NCI-H2171 (cell line): ENCODE data around the gene ARHGAP8.
"Not testable (repeated sequence)": the region's sequence is repeated elsewhere in the genome, so short reads cannot be mapped to it uniquely, and the experiment has no call there.

Experiments
- DNase-seq: peaks from one replicate; lab custom pipeline; 2025; lab: John Stamatoyannopoulos, UW

The ARHGAP8 gene

DNA sequence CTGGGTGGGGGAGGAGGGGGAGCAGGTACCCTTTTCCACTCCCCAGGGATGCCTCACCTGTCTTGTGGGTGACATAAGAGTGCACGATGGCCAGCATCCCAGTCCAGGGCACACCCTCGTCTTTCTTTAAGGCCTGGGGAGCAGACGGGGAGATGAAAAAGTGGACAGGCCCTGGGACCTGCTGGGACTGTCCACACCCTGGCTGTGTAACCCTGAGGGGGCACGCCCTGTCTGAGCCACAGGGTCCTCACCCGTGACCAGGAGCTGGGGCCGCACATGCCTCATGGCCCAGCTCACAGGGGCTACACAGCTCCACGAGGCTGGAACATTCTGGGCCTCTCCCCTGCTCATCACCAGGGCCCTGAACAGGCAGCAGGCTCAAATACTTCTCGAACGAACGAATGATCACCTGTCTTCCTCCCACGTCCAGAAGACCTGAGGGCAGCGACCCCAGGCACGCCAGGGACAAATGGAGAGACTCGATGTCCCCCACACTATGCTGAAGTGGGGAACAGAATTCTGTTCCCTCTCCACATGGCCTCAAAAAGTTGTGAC lies 133.5 kb downstream of the ARHGAP8 start:
- no peak for DNase-seq

DNA sequence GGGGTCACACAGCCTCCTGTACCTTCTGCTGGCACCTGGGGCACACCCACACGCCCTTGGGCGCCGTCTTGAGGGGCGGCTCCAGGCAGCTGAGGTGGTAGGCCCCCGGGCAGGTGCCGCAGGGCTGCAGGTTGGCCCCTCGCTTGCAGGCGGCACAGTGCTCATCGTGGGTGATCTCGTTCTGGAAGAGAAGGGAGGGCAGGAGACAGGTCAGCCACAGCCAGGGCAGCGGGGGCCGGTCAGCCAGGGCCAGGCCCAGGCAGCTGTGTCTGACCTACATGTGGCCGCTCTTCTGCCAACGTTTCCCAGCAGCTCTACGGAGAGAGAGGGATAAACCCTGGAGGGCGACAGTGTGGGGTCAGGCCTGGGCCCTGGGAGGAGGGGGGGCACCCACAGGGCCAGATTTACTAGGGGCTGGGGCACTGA lies 135.6 kb downstream of the ARHGAP8 start:
- DNase-seq, result no peak

GRCh38 chr22:44888491-44889254 lies 136.3 kb downstream of the ARHGAP8 start:
- no peak for DNase-seq

- DNase-seq, result no peak
Observed at GRCh38 chr22:44889255-44889878, 137.0 kb downstream of the ARHGAP8 start.

- DNase-seq, result no peak
Observed at GRCh38 chr22:44890416-44891292, 138.3 kb downstream of the ARHGAP8 start.

DNA sequence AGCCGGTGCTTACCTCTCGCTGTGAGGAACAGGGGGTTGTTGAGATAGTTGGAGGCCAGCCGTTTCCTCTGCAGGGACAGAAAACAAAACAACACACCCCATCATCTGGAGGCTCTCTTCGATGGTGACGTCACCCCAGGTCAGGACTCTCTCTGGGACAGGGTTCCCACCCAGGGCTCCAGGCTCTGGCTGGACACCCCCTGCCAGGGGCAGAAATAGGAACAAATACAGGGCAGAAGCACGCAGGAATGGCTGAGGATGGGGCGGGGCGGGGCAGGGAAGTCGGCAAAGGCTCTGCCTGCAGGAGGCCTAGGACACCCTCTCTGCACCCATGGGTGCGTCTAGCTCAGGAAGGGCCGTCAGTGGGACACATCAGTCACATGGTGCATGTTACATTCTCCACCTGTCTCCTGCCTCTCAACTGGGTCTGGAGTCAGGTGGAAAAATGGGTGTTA lies 138.9 kb downstream of the ARHGAP8 start:
- DNase-seq, result no peak

- no peak for DNase-seq
Observed at GRCh38 chr22:44891791-44892190, 139.4 kb downstream of the ARHGAP8 start.

DNA sequence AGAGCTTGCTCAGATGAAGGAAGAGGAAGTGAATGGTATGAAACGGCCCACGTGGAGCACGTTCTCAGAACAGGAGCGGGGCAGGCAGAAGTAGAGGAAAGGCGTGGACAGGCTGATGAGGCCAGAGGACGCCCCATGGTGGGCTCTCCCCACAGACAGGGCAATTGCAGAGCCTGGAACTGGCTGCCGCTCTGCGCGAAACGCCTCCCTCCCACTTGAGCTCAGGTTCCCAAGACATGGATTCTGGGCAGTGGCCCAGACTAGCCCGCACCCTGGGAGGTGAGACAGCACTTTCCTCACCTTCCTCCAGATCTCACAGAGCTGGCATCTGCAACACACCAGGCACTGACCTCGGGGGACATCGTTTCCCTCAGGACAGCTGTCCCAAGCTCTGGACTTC lies 139.9 kb downstream of the ARHGAP8 start:
- DNase-seq, result no peak

DNA sequence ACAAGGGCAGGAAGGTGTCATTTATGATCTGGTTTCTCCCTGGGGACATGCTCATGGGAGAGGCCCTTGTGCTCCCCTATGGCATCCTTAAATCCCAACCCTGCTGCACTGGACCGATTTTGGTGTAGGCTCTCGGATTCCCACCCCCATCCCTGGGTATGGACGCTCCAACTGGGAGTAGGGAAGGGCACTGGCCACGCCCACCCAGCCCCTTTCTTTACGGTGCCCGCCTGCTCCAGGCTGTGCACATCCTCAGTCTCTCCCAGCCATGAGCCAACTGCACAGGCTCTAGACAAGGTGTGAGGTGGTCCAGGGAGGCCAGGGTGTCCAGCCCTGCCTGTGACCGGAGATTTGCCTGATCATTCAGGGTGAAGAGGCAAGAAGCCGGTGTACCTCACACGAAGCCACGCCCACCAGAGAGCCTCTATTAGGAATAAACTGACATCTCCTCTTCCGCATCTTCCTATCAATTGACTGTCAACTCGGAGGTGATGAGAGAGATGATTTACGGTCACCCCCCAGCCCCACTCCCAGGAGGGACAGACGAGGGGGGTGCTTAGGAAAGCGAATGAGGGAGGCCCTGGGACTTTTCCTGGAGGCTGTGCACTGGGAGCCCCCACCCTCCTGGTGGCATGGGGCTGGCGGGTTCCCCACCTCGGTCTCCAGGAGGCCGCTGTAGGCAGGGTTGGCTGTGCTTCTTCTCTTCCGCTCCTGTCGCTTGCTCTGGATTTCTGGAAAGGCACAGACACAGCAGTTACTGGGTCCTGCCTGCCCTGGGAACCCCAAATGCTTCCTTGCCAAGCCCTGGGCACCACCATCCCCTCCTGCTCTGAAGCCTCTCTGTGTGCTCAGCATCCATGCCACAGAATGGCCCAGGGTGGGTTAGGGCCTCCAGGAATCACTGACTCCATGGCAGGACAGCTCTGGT lies 140.7 kb downstream of the ARHGAP8 start:
- no peak for DNase-seq

DNA sequence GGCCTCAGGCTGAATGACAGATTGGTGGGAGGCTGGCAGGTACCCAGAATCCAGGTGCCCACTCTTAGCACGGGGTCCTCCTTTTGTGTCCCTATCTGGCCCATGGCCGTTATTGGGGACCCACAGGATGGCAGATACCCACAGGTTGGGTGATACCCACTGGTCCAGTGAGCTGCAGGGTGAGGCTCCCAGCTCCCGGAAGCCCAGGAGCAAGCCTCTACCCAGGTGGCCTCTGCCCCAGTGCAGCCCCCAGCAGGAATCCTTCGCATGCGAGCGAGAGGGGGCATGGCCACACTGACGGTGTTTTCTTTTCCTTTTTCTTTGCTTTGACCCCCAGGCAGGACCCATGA lies 141.3 kb downstream of the ARHGAP8 start:
- no peak for DNase-seq

DNA sequence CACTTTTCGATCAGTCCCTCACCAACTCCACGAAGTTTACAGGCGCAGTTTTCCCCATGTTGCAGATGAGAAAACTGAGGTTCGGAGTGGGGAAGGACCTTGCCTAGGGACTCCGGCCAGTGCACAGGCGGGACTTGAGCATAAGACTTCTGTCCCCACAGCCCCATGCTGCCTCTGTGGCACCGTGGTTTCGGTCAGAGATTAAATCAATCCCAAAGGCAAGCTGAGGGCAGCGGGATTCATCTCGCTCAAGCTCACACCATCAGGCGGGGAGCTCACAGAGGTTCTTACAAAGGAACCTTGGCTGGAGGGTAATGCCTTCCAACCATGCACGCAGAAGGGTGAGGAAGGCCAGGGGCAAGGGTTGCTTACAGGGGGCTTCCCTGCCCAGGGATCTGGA lies 141.9 kb downstream of the ARHGAP8 start:
- DNase-seq, result no peak

- no peak for DNase-seq
Observed at GRCh38 chr22:44894782-44895181, 142.4 kb downstream of the ARHGAP8 start.

GRCh38 chr22:44895296-44896055 lies 143.1 kb downstream of the ARHGAP8 start:
- no peak for DNase-seq

DNA sequence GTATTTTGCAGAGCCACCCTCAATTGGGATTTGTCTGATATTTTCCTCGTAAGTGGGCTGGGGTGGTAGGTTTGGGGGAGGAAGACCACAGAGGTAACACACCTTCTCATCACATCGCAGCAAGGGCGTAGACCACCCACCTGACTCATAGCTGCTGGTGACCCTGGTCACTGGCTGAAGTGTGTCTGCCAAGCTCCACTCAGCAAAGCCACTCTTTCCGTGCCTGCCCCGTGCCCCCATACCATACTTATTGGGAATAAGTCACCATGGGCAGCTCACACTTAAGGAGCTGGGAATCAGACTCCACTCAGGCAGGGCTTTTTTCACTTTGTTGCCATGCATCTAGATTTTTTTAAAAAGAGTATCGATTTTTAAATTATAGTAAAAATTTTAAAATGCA lies 145.9 kb downstream of the ARHGAP8 start:
- no peak for DNase-seq

- DNase-seq, result no peak
Observed at GRCh38 chr22:44901301-44901700, 148.9 kb downstream of the ARHGAP8 start.

- DNase-seq, result not testable (repeated sequence)
Observed at GRCh38 chr22:44903164-44903563, 150.8 kb downstream of the ARHGAP8 start.

DNA sequence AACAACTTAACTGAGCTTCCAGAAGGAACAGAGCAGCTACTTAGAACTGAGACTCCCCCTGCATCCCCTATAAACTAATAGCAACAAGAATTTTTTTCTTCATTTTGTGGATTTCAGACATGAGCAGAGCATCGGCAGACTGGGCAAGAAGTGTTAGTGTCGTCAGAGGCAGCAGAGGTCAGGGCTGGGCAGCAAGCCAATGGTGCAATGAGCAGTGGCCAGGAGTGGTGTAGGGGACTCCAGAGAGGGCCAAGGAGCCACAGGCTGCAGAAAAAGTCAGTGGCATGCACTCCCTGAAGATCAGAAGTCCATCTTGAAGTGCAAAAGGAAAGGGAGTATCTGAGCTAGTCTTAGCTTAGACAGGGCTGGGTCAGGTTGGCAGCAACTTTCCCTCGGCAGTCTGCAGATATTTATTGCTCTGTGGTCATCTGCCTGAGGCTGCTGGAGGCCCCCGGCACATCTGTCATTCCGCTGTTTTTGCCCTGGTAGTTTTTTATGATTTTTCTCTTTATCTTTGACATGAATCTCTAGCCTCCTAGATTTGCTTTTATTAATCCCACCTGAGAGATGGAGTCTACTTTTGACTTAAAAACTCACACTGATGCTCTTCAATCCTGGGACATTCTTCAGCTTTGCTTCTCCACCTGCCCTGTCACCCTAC lies 152.2 kb downstream of the ARHGAP8 start:
- not testable (repeated sequence) for DNase-seq

GRCh38 chr22:44906248-44906936 lies 154.0 kb downstream of the ARHGAP8 start:
- DNase-seq, result no peak

- DNase-seq, result no peak
Observed at GRCh38 chr22:44906999-44907644, 154.7 kb downstream of the ARHGAP8 start.
